HG02852 (cell line): ENCODE measurements around the gene CCL2.

Source experiments
- ATAC-seq: cut with Tn5 transposase; IDR thresholded peaks from one replicate; pipeline ENCODE4 v1.9.1; 2021; ENCODE audit warnings: mild to moderate bottlenecking, moderate library complexity; ENCODE audit not compliant: unreplicated experiment

Gene CCL2

GRCh38 chr17:34237458-34237857 lies 17.6 kb upstream of the CCL2 start:
- ATAC-seq = no peak

DNA sequence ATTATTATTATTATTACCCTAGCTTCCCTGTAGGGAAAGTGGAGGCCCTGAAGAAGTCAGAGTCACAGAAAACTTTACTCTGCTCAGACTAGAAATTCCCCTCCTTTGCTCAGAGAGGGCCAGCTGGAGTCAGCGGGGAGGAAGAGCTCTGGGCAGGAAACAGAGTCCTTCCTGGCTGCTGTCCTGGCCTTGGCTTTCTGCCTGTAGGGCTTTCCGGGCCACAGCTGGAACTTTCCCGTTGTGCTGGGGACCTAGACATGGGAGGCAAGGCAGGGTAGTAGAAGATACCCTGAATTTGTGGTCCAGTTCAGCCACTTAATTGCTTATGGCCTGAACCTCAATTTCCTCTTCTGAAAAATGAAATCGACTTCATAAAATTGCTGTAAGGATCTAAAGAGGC lies 14.0 kb upstream of the CCL2 start:
- no peak for ATAC-seq

DNA sequence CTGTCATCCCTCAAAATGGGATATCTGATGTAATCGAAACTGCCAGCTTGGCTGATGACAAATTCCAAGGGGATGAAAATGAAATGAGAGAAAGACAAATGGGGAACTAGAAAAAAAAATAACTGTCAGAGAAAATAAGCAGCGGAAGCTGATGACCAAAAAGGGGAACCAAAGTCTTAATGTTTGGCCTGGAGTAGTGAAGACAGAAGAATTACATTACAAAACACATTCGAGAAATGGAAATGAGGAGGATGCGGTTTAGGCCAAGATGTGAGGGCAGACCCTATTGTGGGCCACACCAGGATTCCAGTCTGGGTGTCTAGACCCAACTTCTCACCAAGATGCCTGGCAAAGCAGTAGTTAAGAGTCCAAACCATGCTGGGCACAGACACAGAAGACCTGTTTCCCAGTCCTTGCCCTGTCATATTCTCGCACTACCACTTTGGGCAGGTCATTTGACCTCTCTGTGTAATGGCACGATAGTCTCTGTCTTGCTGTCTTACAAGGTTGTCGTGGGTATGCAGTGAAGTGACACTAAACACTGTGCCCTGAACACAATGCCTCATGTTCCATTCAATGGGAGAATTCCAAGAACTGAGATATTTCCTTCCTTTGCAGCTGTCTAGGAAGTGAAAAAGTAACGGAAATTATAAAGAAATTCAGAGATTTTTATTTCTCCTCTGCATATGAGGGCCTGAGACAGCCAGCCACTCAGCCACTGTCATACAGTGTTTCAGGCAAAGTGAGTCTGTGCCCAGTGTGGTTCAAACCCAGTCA lies 12.3 kb upstream of the CCL2 start:
- no peak for ATAC-seq

GRCh38 chr17:34243364-34244320 lies 11.4 kb upstream of the CCL2 start:
- no peak for ATAC-seq

- no peak for ATAC-seq
Observed at GRCh38 chr17:34245351-34245905, 9.7 kb upstream of the CCL2 start.

DNA sequence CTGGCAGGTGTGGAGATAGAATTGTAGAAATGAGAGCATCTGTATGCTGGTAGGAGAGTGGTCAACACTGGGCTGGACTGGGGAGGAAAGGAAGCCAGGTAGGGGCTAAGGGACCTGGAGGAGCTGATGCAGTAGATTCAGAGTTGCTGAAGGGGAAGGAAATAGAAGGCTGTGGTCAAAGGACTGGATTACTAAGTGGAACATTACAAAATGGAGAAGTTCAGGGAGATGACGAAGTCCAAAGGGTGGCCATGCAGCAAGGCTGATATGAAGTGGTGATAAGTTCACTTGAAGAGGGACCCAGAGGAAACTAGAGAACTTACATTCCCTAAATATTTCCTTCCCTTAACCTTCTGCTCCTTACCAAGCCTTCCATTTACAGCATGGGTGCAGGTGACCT lies 8.6 kb upstream of the CCL2 start:
- ATAC-seq = no peak

DNA sequence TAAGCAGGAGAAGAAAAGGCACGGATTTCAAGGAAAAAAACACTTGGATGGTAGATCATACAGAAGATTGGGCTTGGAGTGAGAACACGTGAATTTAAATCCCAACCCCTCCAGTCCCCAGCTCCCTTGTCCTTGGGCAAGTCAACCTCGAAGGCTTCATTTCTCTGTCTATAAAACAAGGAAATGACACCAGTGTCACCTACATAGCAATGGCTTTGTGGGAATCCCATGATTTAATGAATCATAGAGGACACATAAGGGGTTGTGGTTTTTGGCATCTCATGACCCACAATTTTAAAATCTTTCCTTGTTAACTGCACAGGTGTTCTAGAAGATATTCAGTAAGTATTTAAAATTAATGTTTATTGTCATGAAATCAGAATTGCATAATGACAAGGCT lies 8.2 kb upstream of the CCL2 start:
- no peak for ATAC-seq

- no peak for ATAC-seq
Observed at GRCh38 chr17:34248511-34249024, 6.5 kb upstream of the CCL2 start.

GRCh38 chr17:34249061-34249460 lies 6.0 kb upstream of the CCL2 start:
- no peak for ATAC-seq

GRCh38 chr17:34249478-34249877 lies 5.6 kb upstream of the CCL2 start:
- no peak for ATAC-seq

DNA sequence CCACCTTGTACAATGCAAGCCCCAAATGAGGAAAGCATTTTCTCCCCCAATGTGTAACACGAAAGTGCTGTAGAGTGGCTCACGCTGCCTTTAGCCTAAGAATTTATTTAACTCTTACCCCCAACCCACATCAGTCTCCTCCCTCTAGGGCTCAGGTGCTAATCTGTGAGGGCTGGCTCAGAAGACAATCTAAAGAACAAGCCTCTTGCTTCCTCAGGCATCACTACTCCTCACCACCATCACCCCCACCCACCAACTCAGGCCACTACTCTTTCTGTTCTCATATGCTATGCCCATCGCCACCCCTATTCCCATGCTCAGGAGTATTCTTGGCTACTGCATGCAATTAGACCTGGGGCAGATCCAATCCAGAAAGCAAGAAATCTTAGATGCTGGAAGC lies 3.9 kb upstream of the CCL2 start:
- no peak for ATAC-seq

GRCh38 chr17:34252095-34252443 lies 3.0 kb upstream of the CCL2 start:
- peak; percentile 69 for ATAC-seq

DNA sequence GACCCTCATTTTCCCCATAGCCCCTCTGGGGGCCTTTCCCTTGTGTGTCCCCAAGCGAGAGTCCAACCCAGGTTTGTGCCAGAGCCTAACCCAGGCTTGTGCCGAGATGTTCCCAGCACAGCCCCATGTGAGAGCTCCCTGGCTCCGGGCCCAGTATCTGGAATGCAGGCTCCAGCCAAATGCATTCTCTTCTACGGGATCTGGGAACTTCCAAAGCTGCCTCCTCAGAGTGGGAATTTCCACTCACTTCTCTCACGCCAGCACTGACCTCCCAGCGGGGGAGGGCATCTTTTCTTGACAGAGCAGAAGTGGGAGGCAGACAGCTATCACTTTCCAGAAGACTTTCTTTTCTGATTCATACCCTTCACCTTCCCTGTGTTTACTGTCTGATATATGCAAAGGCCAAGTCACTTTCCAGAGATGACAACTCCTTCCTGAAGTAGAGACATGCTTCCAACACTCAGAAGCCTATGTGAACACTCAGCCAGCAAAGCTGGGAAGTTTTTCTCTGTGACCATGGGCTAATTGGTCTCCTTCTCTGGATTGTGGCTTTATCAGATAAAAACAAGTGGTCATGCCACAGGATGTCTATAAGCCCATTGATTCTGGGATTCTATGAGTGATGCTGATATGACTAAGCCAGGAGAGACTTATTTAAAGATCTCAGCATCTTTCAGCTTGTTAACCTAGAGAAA lies 2.5 kb upstream of the CCL2 start:
- ATAC-seq = no peak

GRCh38 chr17:34253139-34253525 lies 2.0 kb upstream of the CCL2 start:
- ATAC-seq = no peak

- ATAC-seq = no peak
Observed at GRCh38 chr17:34254146-34254545, 939 bp upstream of the CCL2 start.

- ATAC-seq = no peak
Observed at GRCh38 chr17:34255381-34255732, 272 bp downstream of the CCL2 start.

DNA sequence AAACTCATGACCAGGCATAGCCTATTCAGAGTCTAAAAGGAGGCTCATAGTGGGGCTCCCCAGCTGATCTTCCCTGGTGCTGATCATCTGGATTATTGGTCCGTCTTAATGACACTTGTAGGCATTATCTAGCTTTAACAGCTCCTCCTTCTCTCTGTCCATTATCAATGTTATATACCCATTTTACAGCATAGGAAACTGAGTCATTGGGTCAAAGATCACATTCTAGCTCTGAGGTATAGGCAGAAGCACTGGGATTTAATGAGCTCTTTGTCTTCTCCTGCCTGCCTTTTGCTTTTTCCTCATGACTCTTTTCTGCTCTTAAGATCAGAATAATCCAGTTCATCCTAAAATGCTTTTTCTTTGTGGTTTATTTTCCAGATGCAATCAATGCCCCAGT lies 756 bp downstream of the CCL2 start:
- no peak for ATAC-seq

DNA sequence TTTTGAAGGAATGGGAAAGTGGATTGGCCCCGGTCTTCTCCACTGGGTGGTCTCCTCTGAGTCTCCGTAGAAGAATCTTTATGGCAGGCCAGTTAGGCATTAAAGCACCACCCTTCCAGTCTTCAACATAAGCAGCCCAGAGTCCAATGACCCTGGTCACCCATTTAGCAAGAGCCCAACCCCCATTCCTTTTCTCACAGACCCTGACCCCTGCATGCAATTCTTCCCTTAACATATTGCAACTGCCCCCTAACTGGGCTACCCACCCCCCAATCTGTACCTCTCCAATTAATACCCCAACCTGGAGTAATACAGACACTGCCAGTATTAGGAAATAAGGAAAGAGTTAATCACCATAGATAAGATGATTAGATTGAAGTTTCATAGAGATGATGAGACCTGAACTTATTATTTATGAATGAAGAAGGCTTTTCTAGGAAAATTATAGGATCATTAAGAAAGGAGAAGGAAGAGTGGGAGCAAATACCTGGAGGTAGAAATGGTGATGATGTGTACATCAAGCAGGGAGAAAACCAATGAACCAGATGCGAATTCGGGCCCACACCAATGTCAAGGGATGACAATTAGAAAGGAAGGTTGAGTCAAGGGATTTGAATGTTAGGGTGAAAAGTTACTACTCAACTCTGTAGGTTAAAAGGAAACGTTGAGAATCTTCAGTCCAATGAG lies 2.4 kb downstream of the CCL2 start:
- no peak for ATAC-seq

DNA sequence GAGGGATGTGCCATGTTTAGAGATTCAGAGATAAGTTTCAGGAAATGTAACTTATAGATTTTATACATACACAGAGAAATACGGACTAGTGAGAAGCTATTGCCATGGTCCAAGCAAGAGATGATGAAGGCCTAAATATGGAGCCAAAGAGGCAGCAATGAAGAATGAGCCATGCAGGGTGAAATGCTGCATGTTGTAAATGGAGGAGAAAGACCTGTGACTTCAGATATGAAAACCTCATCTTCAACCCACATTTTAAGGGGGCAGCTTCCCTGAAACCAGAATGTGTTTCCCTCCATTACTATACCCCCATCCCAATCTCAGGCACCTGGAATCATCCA lies 2.9 kb downstream of the CCL2 start:
- no peak for ATAC-seq

DNA sequence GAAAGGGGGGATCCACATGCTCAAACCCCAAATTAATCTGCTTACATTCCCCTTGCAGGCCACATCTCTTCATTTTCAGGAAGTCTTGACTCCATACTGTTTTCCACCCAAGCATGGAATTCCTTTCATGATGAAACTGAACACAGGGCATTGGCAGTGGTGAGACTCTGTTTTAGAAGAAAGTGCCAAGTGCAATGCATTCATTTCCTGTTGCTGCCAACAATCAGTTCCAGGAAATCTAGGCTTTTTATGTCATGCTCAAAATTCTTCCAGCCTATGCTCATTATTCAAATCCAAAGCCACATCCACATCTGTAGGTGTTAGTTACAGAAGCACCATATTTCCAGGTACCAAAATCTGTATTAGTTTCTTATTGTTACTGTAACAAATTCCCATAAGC lies 4.1 kb downstream of the CCL2 start:
- no peak for ATAC-seq

GRCh38 chr17:34260861-34261260 lies 5.8 kb downstream of the CCL2 start:
- no peak for ATAC-seq
